Muscle layer of colon (tissue), 2 donors: Measurements from ENCODE around the gene ADCY10.
"Not testable (repeated sequence)": the region's sequence is repeated elsewhere in the genome, so short reads cannot be mapped to it uniquely, and the experiment has no call there.

Experiments used
- H3K27ac ChIP-seq: one replicate; pipeline ENCODE4 v1.7.0; 2013; ENCODE audit warnings: low read depth, mild to moderate bottlenecking, low read length, moderate library complexity
- H3K27me3 ChIP-seq, 2 donors: one replicate each; pipeline ENCODE4 v1.7.0; 2013; ENCODE audit warnings: low read length in 2 of 2, mild to moderate bottlenecking in 2 of 2; ENCODE audit not compliant: insufficient read depth in 2 of 2, control insufficient read depth in 1 of 2
- H3K36me3 ChIP-seq: one replicate; pipeline ENCODE4 v1.7.0; 2013; ENCODE audit warnings: mild to moderate bottlenecking, low read length; ENCODE audit not compliant: insufficient read depth
- H3K4me1 ChIP-seq: one replicate; pipeline ENCODE4 v1.7.0; 2013; ENCODE audit warnings: mild to moderate bottlenecking, low read length; ENCODE audit not compliant: insufficient read depth
- H3K4me3 ChIP-seq, 2 donors: one replicate each; pipeline ENCODE4 v1.7.0; 2013; ENCODE audit warnings: low read length in 2 of 2, low read depth in 1 of 2, mild to moderate bottlenecking in 1 of 2, moderate library complexity in 1 of 2
- H3K9ac ChIP-seq: one replicate; pipeline ENCODE4 v1.7.0; 2013; ENCODE audit warnings: low read length
- H3K9me3 ChIP-seq: one replicate; pipeline ENCODE4 v1.7.0; 2013; ENCODE audit warnings: mild to moderate bottlenecking, low read length
- donor health status: abdominal sarcoma.
- donor health status: Adenocarcinoma of cecum.

The ADCY10 gene

DNA sequence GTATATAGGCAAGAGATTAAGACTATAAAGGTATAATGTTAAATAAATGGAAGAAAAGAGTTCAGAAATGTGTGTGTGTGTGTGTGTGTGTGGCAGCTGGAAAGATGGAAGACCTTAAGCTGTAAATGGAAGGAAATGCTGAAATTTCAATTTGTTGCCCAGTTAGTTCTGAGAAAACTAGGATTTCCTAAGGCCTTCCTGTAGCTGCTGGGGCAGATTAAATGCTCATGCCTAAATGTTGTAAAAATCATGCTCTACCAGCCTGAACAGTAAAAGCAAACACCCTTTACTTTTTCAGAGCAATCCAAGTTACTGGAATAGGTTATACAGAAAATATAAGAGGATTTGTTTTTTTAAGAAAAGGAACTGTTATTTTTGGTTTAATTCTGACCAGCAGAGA lies 8.3 kb downstream of the ADCY10 start:
- Histone ChIP-seq H3K4me3 (no peak overlapping the region), H3K27ac (no peak overlapping the region), H3K27me3 (no peaks in the 10 kb centered on the region), H3K9ac (no peak overlapping the region), H3K4me1 (no peaks in the 10 kb centered on the region), H3K9me3 (no peaks in the 10 kb centered on the region), H3K36me3 (no peaks in the 10 kb centered on the region)

DNA sequence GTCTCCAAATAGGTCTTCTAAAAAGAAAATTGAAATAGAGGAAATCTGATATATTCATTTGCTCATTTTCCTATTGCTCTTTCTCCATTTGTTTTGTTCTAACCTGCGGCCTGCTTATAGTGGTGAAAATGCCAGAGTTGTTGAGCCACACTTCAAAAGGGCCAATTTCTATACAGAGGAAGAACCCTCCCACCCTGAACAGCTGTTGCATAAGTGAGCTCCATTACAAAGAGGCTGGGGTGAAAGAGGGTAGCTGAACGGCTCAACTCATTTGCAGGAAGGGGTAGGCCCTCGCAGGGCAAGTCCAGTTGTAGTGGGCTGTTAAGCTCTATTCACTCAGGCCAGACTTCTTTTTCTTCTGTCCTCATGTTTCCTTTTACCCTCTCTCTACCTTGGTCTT lies 8.8 kb downstream of the ADCY10 start:
- Histone ChIP-seq H3K27ac (no peak overlapping the region), H3K9me3 (no peaks in the 10 kb centered on the region), H3K4me1 (no peaks in the 10 kb centered on the region), H3K4me3 (no peak overlapping the region), H3K9ac (no peak overlapping the region), H3K36me3 (no peaks in the 10 kb centered on the region), H3K27me3 (no peaks in the 10 kb centered on the region)

DNA sequence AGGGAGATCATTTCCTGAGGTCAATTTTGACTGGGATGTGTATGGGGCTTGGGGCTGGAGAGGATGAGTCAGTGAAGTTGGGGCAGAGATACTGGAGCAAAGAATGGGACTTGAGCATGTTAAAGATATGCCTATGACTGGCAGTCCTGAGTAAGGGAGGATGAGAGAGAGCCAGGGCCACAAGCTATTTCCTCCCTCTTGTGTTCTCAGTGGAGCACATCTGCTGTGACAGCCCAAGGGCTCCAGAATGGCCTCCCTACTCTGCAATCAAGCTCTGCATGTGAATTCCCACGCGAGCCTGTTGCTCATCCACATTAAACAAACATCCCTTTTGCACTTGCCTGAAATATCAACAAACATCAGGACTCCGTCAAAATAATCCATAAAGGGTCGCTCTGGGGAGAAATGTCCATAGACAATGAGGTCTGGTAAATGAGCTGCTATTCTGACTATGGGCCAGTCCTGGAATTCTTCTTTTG lies 9.2 kb downstream of the ADCY10 start:
- Histone ChIP-seq H3K27ac (no peak overlapping the region), H3K4me1 (no peaks in the 10 kb centered on the region), H3K9me3 (no peaks in the 10 kb centered on the region), H3K9ac (no peak overlapping the region), H3K27me3 (no peaks in the 10 kb centered on the region), H3K36me3 (no peaks in the 10 kb centered on the region), H3K4me3 (no peak overlapping the region)

DNA sequence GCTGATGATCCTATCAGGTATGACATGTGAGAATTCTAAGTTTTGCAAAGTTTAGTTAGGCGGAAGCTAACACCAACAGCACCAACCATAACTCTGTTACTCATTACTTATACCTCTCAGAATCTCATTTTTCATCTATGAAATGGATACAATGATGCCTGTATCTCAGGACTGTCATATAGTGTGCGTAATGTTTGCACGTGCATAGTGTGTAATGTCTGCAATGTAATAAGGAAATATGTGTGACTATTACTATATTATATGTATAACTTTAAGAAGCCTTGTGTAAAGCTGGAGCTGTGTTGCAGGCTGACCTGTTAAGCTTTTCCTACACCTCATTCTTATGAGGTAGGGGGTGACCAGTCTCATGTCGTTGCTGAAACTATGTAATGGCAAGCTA lies 13.0 kb downstream of the ADCY10 start:
- H3K27ac ChIP-seq = no peak overlapping the region
- no peaks in the 10 kb centered on the region for H3K4me1 ChIP-seq

GRCh38 chr1:167899253-167899681 lies 14.7 kb downstream of the ADCY10 start:
- Histone ChIP-seq H3K9me3 (no peaks in the 10 kb centered on the region), H3K27me3 (no peaks in the 10 kb centered on the region), H3K27ac (no peak overlapping the region), H3K36me3 (no peaks in the 10 kb centered on the region), H3K4me1 (no peaks in the 10 kb centered on the region), H3K9ac (no peak overlapping the region), H3K4me3 (no peak overlapping the region)

More for the DNA sequence above, 13.0 kb downstream of the ADCY10 start:
- no peak overlapping the region for H3K9ac ChIP-seq
- H3K27me3 ChIP-seq = no peaks in the 10 kb centered on the region
- no peak overlapping the region for H3K4me3 ChIP-seq
- no peaks in the 10 kb centered on the region for H3K36me3 ChIP-seq
- H3K9me3 ChIP-seq = no peaks in the 10 kb centered on the region

DNA sequence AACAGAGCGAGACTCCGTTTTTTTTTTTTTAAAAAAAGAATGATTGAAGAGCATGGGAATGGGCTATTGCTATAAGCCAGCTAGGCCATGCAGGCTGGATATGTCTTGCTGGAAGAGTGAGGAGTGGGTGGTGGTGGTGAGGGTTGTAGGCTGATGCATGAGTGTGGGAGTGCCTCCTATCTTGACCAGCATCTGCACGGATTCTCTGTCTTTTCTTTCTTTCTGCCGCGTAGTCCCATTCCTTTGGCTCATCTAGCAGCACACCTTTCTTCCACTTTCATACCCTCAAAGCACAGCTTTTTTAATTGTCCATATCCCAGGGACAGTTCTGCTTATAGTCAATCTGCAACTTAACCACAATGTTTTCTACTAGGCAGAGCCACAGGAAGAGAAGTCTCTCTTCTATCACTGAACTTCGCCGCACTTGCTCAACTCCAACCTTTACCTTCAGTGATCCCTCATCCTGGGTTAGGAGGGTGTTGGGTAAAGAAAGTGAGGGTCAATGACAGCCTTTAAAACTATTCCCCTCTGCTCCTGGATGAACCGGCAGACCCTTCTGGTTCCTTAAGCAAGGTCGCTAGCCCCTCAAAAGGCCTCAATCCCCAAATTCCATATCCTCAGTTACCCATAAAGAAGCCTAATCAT lies 15.2 kb downstream of the ADCY10 start:
- H3K4me3 ChIP-seq = no peak overlapping the region
- no peak overlapping the region for H3K27ac ChIP-seq
- no peaks in the 10 kb centered on the region for H3K9me3 ChIP-seq
- no peaks in the 10 kb centered on the region for H3K27me3 ChIP-seq
- H3K9ac ChIP-seq = no peak overlapping the region
- no peaks in the 10 kb centered on the region for H3K36me3 ChIP-seq
- no peaks in the 10 kb centered on the region for H3K4me1 ChIP-seq

- no peaks in the 10 kb centered on the region for H3K4me1 ChIP-seq
- H3K27ac ChIP-seq = no peak overlapping the region
- H3K4me3 ChIP-seq = no peak overlapping the region
- no peaks in the 10 kb centered on the region for H3K36me3 ChIP-seq
- no peaks in the 10 kb centered on the region for H3K9me3 ChIP-seq
- H3K27me3 ChIP-seq = no peaks in the 10 kb centered on the region
- H3K9ac ChIP-seq = no peak overlapping the region
Observed at GRCh38 chr1:167893798-167894197, 20.1 kb downstream of the ADCY10 start.

DNA sequence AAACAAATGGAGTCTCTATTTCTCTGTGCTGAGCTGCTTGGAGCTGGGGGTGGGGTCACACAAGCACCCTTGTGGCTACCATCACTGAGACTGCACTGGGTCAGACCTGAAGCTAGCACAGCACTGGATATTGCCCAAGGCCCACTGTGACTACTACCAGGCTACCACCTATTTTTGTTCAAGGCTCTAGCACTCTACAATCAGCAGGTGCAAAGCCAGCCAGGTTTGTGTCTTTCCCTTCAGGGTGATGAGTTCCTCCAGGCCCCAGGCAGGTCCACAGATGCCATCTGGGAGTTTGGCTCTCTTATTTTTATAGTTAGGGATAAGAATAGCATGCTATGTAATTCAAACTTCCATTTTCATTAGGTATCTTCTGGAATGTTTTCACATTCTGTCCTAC lies 23.5 kb downstream of the ADCY10 start:
- Histone ChIP-seq H3K27ac (no peak overlapping the region), H3K36me3 (no peaks in the 10 kb centered on the region), H3K9me3 (no peaks in the 10 kb centered on the region), H3K4me1 (no peaks in the 10 kb centered on the region), H3K9ac (no peak overlapping the region), H3K27me3 (no peaks in the 10 kb centered on the region), H3K4me3 (no peak overlapping the region)

DNA sequence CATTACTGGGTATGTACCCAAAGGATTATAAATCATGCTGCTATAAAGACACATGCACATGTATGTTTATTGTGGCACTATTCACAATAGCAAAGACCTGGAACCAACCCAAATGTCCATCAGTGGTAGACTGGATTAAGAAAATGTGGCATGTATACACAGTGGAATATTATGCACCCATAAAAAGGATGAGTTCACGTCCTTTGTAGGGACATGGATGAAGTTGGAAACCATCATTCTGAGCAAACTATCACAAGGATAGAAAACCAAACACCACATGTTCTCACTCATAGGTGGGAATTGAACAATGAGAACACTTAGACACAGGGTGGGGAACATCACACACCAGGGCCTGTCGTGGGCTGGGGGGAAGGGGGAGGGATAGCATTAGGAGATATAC lies 26.7 kb downstream of the ADCY10 start:
- not testable (repeated sequence) for H3K36me3 ChIP-seq, H3K4me1 ChIP-seq, H3K27me3 ChIP-seq, H3K27ac ChIP-seq, H3K4me3 ChIP-seq, H3K9ac ChIP-seq, H3K9me3 ChIP-seq

GRCh38 chr1:167882376-167882775 lies 31.6 kb downstream of the ADCY10 start:
- H3K4me3 ChIP-seq = no peak overlapping the region
- no peak overlapping the region for H3K9ac ChIP-seq
- no peaks in the 10 kb centered on the region for H3K27me3 ChIP-seq
- no peak overlapping the region for H3K27ac ChIP-seq
- H3K36me3 ChIP-seq = no peaks in the 10 kb centered on the region
- no peaks in the 10 kb centered on the region for H3K9me3 ChIP-seq
- H3K4me1 ChIP-seq = no peaks in the 10 kb centered on the region

GRCh38 chr1:167881786-167882185 lies 32.1 kb downstream of the ADCY10 start:
- Histone ChIP-seq H3K27ac (no peak overlapping the region), H3K4me3 (no peak overlapping the region), H3K9ac (no peak overlapping the region), H3K36me3 (no peaks in the 10 kb centered on the region), H3K4me1 (no peaks in the 10 kb centered on the region), H3K9me3 (no peaks in the 10 kb centered on the region), H3K27me3 (no peaks in the 10 kb centered on the region)

- H3K27me3 ChIP-seq = no peaks in the 10 kb centered on the region
- H3K4me3 ChIP-seq = no peak overlapping the region
- H3K27ac ChIP-seq = no peak overlapping the region
- H3K9me3 ChIP-seq = no peaks in the 10 kb centered on the region
- no peak overlapping the region for H3K9ac ChIP-seq
- no peaks in the 10 kb centered on the region for H3K36me3 ChIP-seq
- H3K4me1 ChIP-seq = no peaks in the 10 kb centered on the region
Observed at GRCh38 chr1:167881069-167881468, 32.9 kb downstream of the ADCY10 start.
